GM18873 (cell line): ENCODE results near the gene SEMA3C.

Experiments used
- ATAC-seq: cut with Tn5 transposase; IDR thresholded peaks from one replicate; pipeline ENCODE4 v1.9.1; 2021; ENCODE audit warnings: mild to moderate bottlenecking, moderate library complexity, moderate number of reproducible peaks; ENCODE audit not compliant: unreplicated experiment, low FRiP score

SEMA3C gene

GRCh38 chr7:80785961-80786536, 132.8 kb downstream of the SEMA3C start:
- ATAC-seq, result no peak

- no peak for ATAC-seq
These were observed 133.6 kb downstream of the SEMA3C start for GRCh38 chr7:80785276-80785675.

GRCh38 chr7:80783678-80784327, 135.0 kb downstream of the SEMA3C start:
- ATAC-seq, result no peak

GRCh38 chr7:80783186-80783677, 135.6 kb downstream of the SEMA3C start:
- no peak for ATAC-seq

- ATAC-seq, result no peak
These were observed 137.3 kb downstream of the SEMA3C start for GRCh38 chr7:80781561-80781979.

GRCh38 chr7:80781146-80781545, 137.7 kb downstream of the SEMA3C start:
- no peak for ATAC-seq

GRCh38 chr7:80779456-80779855, 139.4 kb downstream of the SEMA3C start:
- no peak for ATAC-seq

- no peak for ATAC-seq
These were observed 143.0 kb downstream of the SEMA3C start for GRCh38 chr7:80775897-80776296.

GRCh38 chr7:80775482-80775881, 143.4 kb downstream of the SEMA3C start:
- no peak for ATAC-seq

GRCh38 chr7:80774843-80775242, 144.0 kb downstream of the SEMA3C start:
- ATAC-seq, result no peak

GRCh38 chr7:80773787-80774508, 144.9 kb downstream of the SEMA3C start:
- no peak for ATAC-seq

GRCh38 chr7:80772347-80772993, 146.4 kb downstream of the SEMA3C start:
- no peak for ATAC-seq

- ATAC-seq, result no peak
These were observed 147.3 kb downstream of the SEMA3C start for GRCh38 chr7:80771523-80771922.

- ATAC-seq, result no peak
These were observed 148.2 kb downstream of the SEMA3C start for GRCh38 chr7:80770675-80771081.

- ATAC-seq, result no peak
These were observed 148.8 kb downstream of the SEMA3C start for GRCh38 chr7:80770061-80770460.

GRCh38 chr7:80768756-80769155, 150.1 kb downstream of the SEMA3C start:
- ATAC-seq, result no peak

- no peak for ATAC-seq
These were observed 151.2 kb downstream of the SEMA3C start for GRCh38 chr7:80767654-80768053.

GRCh38 chr7:80766724-80767123, 152.1 kb downstream of the SEMA3C start:
- ATAC-seq, result no peak

- ATAC-seq, result no peak
These were observed 154.7 kb downstream of the SEMA3C start for GRCh38 chr7:80764132-80764531.

- ATAC-seq, result no peak
These were observed 155.1 kb downstream of the SEMA3C start for GRCh38 chr7:80763704-80764103.

- no peak for ATAC-seq
These were observed 155.6 kb downstream of the SEMA3C start for GRCh38 chr7:80763289-80763688.
